ENCODE results near the gene GATC. TPM values are rescaled to one million over a fixed set of nuclear protein-coding genes. Genes with fewer than 3 reads are reported as not detected.

GATC gene
- total and polyA plus RNA-seq, 2 donors (not counting 1 experiment from before 2014, with no cell fraction given): 15.0 to 26.0 TPM

GRCh38 chr12:120402217-120402616, 44.0 kb upstream of the GATC start:
- H3K79me2 ChIP-seq (ENCODE audit: control insufficient read depth, insufficient read depth, low read length): no peaks in the 10 kb centered on the region
- H3K27me3 ChIP-seq (replicated peaks in 1 of 4; ENCODE audit: control extremely low read depth in 1 of 4, control insufficient read depth in 3 of 4, insufficient read depth in 4 of 4, low read length in 3 of 4): peaks cover 0 to 8% (median 0%) of the 10 kb centered on the region in 4 experiments
- TF ChIP-seq EZH2 (IDR thresholded peaks at IDR 0.05; ENCODE audit: borderline replicate concordance, insufficient read depth, low read depth, low read length, poor library complexity, severe bottlenecking) (no peak), CTCF (IDR thresholded peaks at IDR 0.05) (no peak)
- ATAC-seq (ENCODE audit: low read depth): no peak
- Mint-ChIP-seq H3K27ac (no peak overlapping the region), H3K4me1 (no peaks in the 10 kb centered on the region), H3K27me3 (peaks cover 36% of the 10 kb centered on the region), H3K9me3 (ENCODE audit: insufficient read depth) (no peaks in the 10 kb centered on the region), H3K4me3 (no peak overlapping the region)
- intact Hi-C loops (cut with micrococcal nuclease): no loop called here
- no peaks in the 10 kb centered on the region for H3K4me1 ChIP-seq (ENCODE audit: control insufficient read depth in 2 of 2, insufficient read depth in 2 of 2, low read length in 2 of 2)
- 60% methylated on average over 11 of the region's 13 CpGs for WGBS (ENCODE audit: insufficient coverage)
- H3K36me3 ChIP-seq (replicated peaks in 1 of 2; ENCODE audit: control extremely low read depth in 1 of 2, control insufficient read depth in 1 of 2, extremely low read depth in 1 of 2, insufficient read depth in 2 of 2, low read length in 1 of 2): no peaks in the 10 kb centered on the region
- H4K20me1 ChIP-seq (ENCODE audit: control insufficient read depth, insufficient read depth, low read length, poor library complexity, severe bottlenecking): no peaks in the 10 kb centered on the region
- H3K9ac ChIP-seq (ENCODE audit: low read length): no peak overlapping the region
- no peak overlapping the region for H3K4me2 ChIP-seq (replicated peaks; ENCODE audit: low read depth, low read length, poor library complexity, severe bottlenecking)
- CTCF ChIA-PET: no interaction called here
- H3K4me3 ChIP-seq (ENCODE audit: control extremely low read depth in 1 of 5, extremely low read depth in 1 of 5, insufficient read depth in 1 of 5, low read depth in 2 of 5, low read length in 4 of 5): no peak overlapping the region
- POLR2A ChIA-PET: no interaction called here
- H3K27ac ChIP-seq (ENCODE audit: low read length in 2 of 2): no peak overlapping the region
- DNase-seq: no peak
- no peak overlapping the region for H2AFZ ChIP-seq (ENCODE audit: insufficient read depth, low read depth, low read length, poor library complexity, severe bottlenecking)
- H3K9me3 ChIP-seq (ENCODE audit: control extremely low read depth in 1 of 3, control insufficient read depth in 2 of 3, insufficient read depth in 1 of 3, low read length in 2 of 3): peaks cover 0 to 6% (median 0%) of the 10 kb centered on the region in 3 donors

DNA sequence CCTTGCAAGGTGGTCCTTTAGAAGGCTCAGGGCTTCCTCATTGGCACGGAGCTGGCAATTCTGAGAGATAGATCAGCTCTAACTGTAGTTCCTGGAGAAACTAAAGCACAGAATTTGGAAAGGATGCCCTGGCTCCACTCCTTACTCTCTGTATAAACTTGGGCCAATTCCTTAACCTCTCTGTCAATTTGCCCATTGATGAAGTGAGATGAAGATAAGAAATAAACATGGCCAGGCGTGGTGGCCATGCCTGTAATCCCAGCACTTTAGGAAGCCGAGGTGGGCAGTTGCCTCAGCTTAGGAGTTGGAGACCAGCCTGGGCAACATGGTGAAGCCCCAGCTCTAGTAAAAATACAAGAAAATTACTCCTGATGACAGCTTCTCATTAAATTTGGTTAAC, 42.4 kb upstream of the GATC start:
- H3K27ac Mint-ChIP-seq: no peak overlapping the region
- intact Hi-C loops (cut with micrococcal nuclease): no loop called here
- Histone ChIP-seq H2AFZ (ENCODE audit: insufficient read depth, low read depth, low read length, poor library complexity, severe bottlenecking) (no peak overlapping the region), H4K20me1 (ENCODE audit: control insufficient read depth, insufficient read depth, low read length, poor library complexity, severe bottlenecking) (no peaks in the 10 kb centered on the region), H3K9me3 (ENCODE audit: control extremely low read depth in 1 of 3, control insufficient read depth in 2 of 3, insufficient read depth in 1 of 3, low read length in 2 of 3) (peaks cover 0 to 4% (median 0%) of the 10 kb centered on the region in 3 donors), H3K4me1 (ENCODE audit: control insufficient read depth in 2 of 2, insufficient read depth in 2 of 2, low read length in 2 of 2) (no peaks in the 10 kb centered on the region), H3K27ac (ENCODE audit: low read length in 2 of 2) (no peak overlapping the region), H3K36me3 (replicated peaks in 1 of 2; ENCODE audit: control extremely low read depth in 1 of 2, control insufficient read depth in 1 of 2, extremely low read depth in 1 of 2, insufficient read depth in 2 of 2, low read length in 1 of 2) (no peaks in the 10 kb centered on the region), H3K79me2 (ENCODE audit: control insufficient read depth, insufficient read depth, low read length) (no peaks in the 10 kb centered on the region), H3K9ac (ENCODE audit: low read length) (no peak overlapping the region), H3K27me3 (replicated peaks in 1 of 4; ENCODE audit: control extremely low read depth in 1 of 4, control insufficient read depth in 3 of 4, insufficient read depth in 4 of 4, low read length in 3 of 4) (peaks cover 0 to 8% (median 0%) of the 10 kb centered on the region in 4 experiments), H3K4me2 (replicated peaks; ENCODE audit: low read depth, low read length, poor library complexity, severe bottlenecking) (no peak overlapping the region), H3K4me3 (ENCODE audit: control extremely low read depth in 1 of 5, extremely low read depth in 1 of 5, insufficient read depth in 1 of 5, low read depth in 2 of 5, low read length in 4 of 5) (no peak overlapping the region)
- ChIA-PET CTCF (no interaction called here), POLR2A (no interaction called here)
- H3K9me3 Mint-ChIP-seq (ENCODE audit: insufficient read depth): no peaks in the 10 kb centered on the region
- WGBS (ENCODE audit: insufficient coverage): 100% methylated on average over 2 of the region's 3 CpGs
- H3K27me3 Mint-ChIP-seq: peaks cover 31% of the 10 kb centered on the region
- DNase-seq (no peak), ATAC-seq (ENCODE audit: low read depth) (no peak)
- no peaks in the 10 kb centered on the region for H3K4me1 Mint-ChIP-seq
- TF ChIP-seq EZH2 (IDR thresholded peaks at IDR 0.05; ENCODE audit: borderline replicate concordance, insufficient read depth, low read depth, low read length, poor library complexity, severe bottlenecking) (no peak), CTCF (IDR thresholded peaks at IDR 0.05) (no peak)
- H3K4me3 Mint-ChIP-seq: no peak overlapping the region
